Trophoblast cell (in vitro differentiated cells and primary cell): ENCODE measurements around the gene TBCD.

Experiments
- DNase-seq, 2 donors: peaks; one replicate each; pipeline ENCODE4 v3.0.0-alpha.2; 2016
- H2AFZ ChIP-seq: 2 replicates; pipeline ENCODE4 v1.6.1; 2013; ENCODE audit warnings: low read length, moderate library complexity, mild to moderate bottlenecking; ENCODE audit not compliant: insufficient read depth, poor library complexity
- H2AK5ac ChIP-seq: 2 replicates; pipeline ENCODE4 v1.6.1; 2013; ENCODE audit warnings: mild to moderate bottlenecking, low read length
- H2BK120ac ChIP-seq: 2 replicates; pipeline ENCODE4 v1.6.1; 2013; ENCODE audit warnings: low read length, mild to moderate bottlenecking, moderate library complexity; ENCODE audit not compliant: insufficient read depth, poor library complexity
- H2BK12ac ChIP-seq: 2 replicates; pipeline ENCODE4 v1.6.1; 2013; ENCODE audit warnings: mild to moderate bottlenecking, low read length, moderate library complexity
- H2BK5ac ChIP-seq: 2 replicates; pipeline ENCODE4 v1.6.1; 2013; ENCODE audit warnings: low read length, low read depth, moderate library complexity, mild to moderate bottlenecking; ENCODE audit not compliant: poor library complexity
- H3K14ac ChIP-seq: 2 replicates; pipeline ENCODE4 v1.6.1; 2013; ENCODE audit warnings: mild to moderate bottlenecking, low read length
- H3K18ac ChIP-seq: 2 replicates; pipeline ENCODE4 v1.6.1; 2013; ENCODE audit warnings: mild to moderate bottlenecking, low read length
- H3K23ac ChIP-seq: 2 replicates; pipeline ENCODE4 v1.6.1; 2013; ENCODE audit warnings: low read length
- H3K27ac ChIP-seq: 2 replicates; pipeline ENCODE4 v1.5.1; 2013; ENCODE audit warnings: low read depth, mild to moderate bottlenecking, inconsistent platforms, low read length, moderate library complexity
- H3K27me3 ChIP-seq: 2 replicates; pipeline ENCODE4 v1.6.1; 2013; ENCODE audit warnings: inconsistent platforms, mild to moderate bottlenecking, low read length, moderate library complexity; ENCODE audit not compliant: insufficient read depth
- H3K36me3 ChIP-seq, 2 experiments: 1 replicate in 1 of 2; 2 replicates in 1 of 2; pipeline ENCODE4 v1.6.1; 2013; ENCODE audit warnings: low read length in 2 of 2, mild to moderate bottlenecking in 2 of 2, moderate library complexity in 1 of 2; ENCODE audit not compliant: insufficient read depth in 2 of 2, control insufficient read depth in 1 of 2
- H3K4ac ChIP-seq: 2 replicates; pipeline ENCODE4 v1.6.1; 2013; ENCODE audit warnings: low read depth, mild to moderate bottlenecking, low read length, moderate library complexity
- H3K4me1 ChIP-seq, 2 experiments: 1 replicate in 1 of 2; 2 replicates in 1 of 2; pipeline ENCODE4 v1.6.1; 2013; ENCODE audit warnings: low read length in 2 of 2, mild to moderate bottlenecking in 2 of 2, moderate library complexity in 1 of 2; ENCODE audit not compliant: insufficient read depth in 2 of 2, control insufficient read depth in 1 of 2
- H3K4me2 ChIP-seq: 2 replicates; pipeline ENCODE4 v1.6.1; 2013; ENCODE audit warnings: inconsistent platforms, mild to moderate bottlenecking, low read length, moderate library complexity
- H3K4me3 ChIP-seq: 2 replicates; pipeline ENCODE4 v1.5.1; 2013; ENCODE audit warnings: mild to moderate bottlenecking, low read depth, low read length, inconsistent platforms
- H3K79me1 ChIP-seq: one replicate; pipeline ENCODE4 v1.6.1; 2013; ENCODE audit warnings: low read length
- H3K79me2 ChIP-seq: 2 replicates; pipeline ENCODE4 v1.6.1; 2013; ENCODE audit warnings: low read length, mild to moderate bottlenecking; ENCODE audit not compliant: control insufficient read depth, insufficient read depth, poor library complexity
- H3K9ac ChIP-seq: 2 replicates; pipeline ENCODE4 v1.6.1; 2013; ENCODE audit warnings: mild to moderate bottlenecking, low read length
- H3K9me3 ChIP-seq: 2 replicates; pipeline ENCODE4 v1.6.1; 2013; ENCODE audit warnings: low read depth, mild to moderate bottlenecking, control low read depth, inconsistent platforms, low read length; ENCODE audit not compliant: insufficient read depth
- H4K12ac ChIP-seq: 2 replicates; pipeline ENCODE4 v1.6.1; 2013; ENCODE audit warnings: low read depth, mild to moderate bottlenecking, low read length, moderate library complexity
- H4K8ac ChIP-seq: 2 replicates; pipeline ENCODE4 v1.6.1; 2013; ENCODE audit warnings: low read depth, mild to moderate bottlenecking, low read length, moderate library complexity
- H4K91ac ChIP-seq: one replicate; pipeline ENCODE4 v1.6.1; 2013; ENCODE audit warnings: low read depth, mild to moderate bottlenecking, low read length, moderate library complexity
- WGBS: extraction: QIAGEN DNeasy Blood & Tissue Kit; methylation state at CpG from one replicate; pipeline ENCODE4 v1.1.7; 2013; ENCODE audit warnings: missing lambda C conversion rate; ENCODE audit not compliant: insufficient read length, insufficient coverage; ENCODE audit errors: extremely low coverage; 5-methylcytosine and 5-hydroxymethylcytosine counted together

The TBCD gene

GRCh38 chr17:82879241-82879640 lies 127.4 kb downstream of the TBCD start:
- H2BK12ac ChIP-seq, result peak overlapping the region; percentile 19

GRCh38 chr17:82880620-82881323 lies 128.9 kb downstream of the TBCD start:
- Histone ChIP-seq H2BK5ac (peak overlapping the region; percentile 50), H3K4me1 (peaks cover 33 to 38% of the 10 kb centered on the region in 2 experiments), H3K4me3 (no peak overlapping the region), H4K12ac (no peak overlapping the region), H3K4me2 (no peak overlapping the region), H3K14ac (peak overlapping the region; percentile 82), H3K4ac (no peak overlapping the region), H3K27me3 (no peaks in the 10 kb centered on the region), H2AK5ac (peak overlapping the region; percentile 3), H3K18ac (peak overlapping the region; percentile 73), H2AFZ (peak overlapping the region; percentile 37), H3K9ac (no peak overlapping the region), H3K36me3 (peaks cover 0 to 5% of the 10 kb centered on the region in 2 experiments), H3K9me3 (peaks cover 6% of the 10 kb centered on the region), H4K91ac (peak overlapping the region; percentile 50), H2BK12ac (no peak overlapping the region), H2BK120ac (peak overlapping the region; percentile 10), H4K8ac (peak overlapping the region; percentile 75), H3K27ac (no peak overlapping the region), H3K79me2 (peaks cover 8% of the 10 kb centered on the region), H3K79me1 (peaks cover 22% of the 10 kb centered on the region), H3K23ac (no peak overlapping the region)
- WGBS, result no CpG with 5 or more reads among the region's 25 CpGs
- DNase-seq, result peak; percentile 48 to 64

More at GRCh38 chr17:82879241-82879640, 127.4 kb downstream of the TBCD start:
- Histone ChIP-seq H3K4ac (no peak overlapping the region), H2BK5ac (no peak overlapping the region), H2AFZ (no peak overlapping the region), H2AK5ac (no peak overlapping the region), H3K9ac (no peak overlapping the region), H3K18ac (peak overlapping the region; percentile 21), H3K9me3 (peaks cover 6% of the 10 kb centered on the region), H3K79me1 (peaks cover 27% of the 10 kb centered on the region), H3K4me2 (no peak overlapping the region), H3K27ac (no peak overlapping the region), H4K91ac (peak overlapping the region; percentile 9), H3K27me3 (no peaks in the 10 kb centered on the region), H3K4me3 (no peak overlapping the region), H4K8ac (no peak overlapping the region), H3K14ac (no peak overlapping the region), H3K23ac (no peak overlapping the region), H3K79me2 (peaks cover 8% of the 10 kb centered on the region), H3K4me1 (peaks cover 41 to 48% of the 10 kb centered on the region in 2 experiments), H4K12ac (no peak overlapping the region), H3K36me3 (peaks cover 0 to 4% of the 10 kb centered on the region in 2 experiments), H2BK120ac (peak overlapping the region; percentile 8)
- WGBS, result no CpG with 5 or more reads among the region's 15 CpGs
- no peak for DNase-seq

GRCh38 chr17:82881324-82881823 lies 129.5 kb downstream of the TBCD start:
- Histone ChIP-seq H3K4me1 (peaks cover 35 to 39% of the 10 kb centered on the region in 2 experiments), H3K79me1 (peaks cover 22% of the 10 kb centered on the region), H2BK12ac (peak overlapping the region; percentile 70), H3K14ac (peak overlapping the region; percentile 82), H3K36me3 (peaks cover 0 to 5% of the 10 kb centered on the region in 2 experiments), H3K79me2 (peaks cover 10% of the 10 kb centered on the region), H3K27ac (peak overlapping the region; percentile 21), H3K27me3 (no peaks in the 10 kb centered on the region), H2AFZ (peak overlapping the region; percentile 48), H3K9ac (no peak overlapping the region), H2BK120ac (peak overlapping the region; percentile 93), H3K23ac (no peak overlapping the region), H2BK5ac (peak overlapping the region; percentile 50), H3K4ac (peak overlapping the region; percentile 80), H2AK5ac (peak overlapping the region; percentile 96), H3K4me3 (no peak overlapping the region), H3K18ac (peak overlapping the region; percentile 87), H4K91ac (peak overlapping the region; percentile 86), H4K12ac (peak overlapping the region; percentile 40), H4K8ac (peak overlapping the region; percentile 75), H3K4me2 (no peak overlapping the region), H3K9me3 (peaks cover 6% of the 10 kb centered on the region)
- no peak for DNase-seq
- no CpG with 5 or more reads among the region's 21 CpGs for WGBS

- H3K79me1 ChIP-seq, result peaks cover 22% of the 10 kb centered on the region
- no peak overlapping the region for H3K23ac ChIP-seq
Observed at GRCh38 chr17:82881900-82882714, 130.2 kb downstream of the TBCD start.

More at GRCh38 chr17:82881900-82882714, 130.2 kb downstream of the TBCD start:
- Histone ChIP-seq H3K27me3 (no peaks in the 10 kb centered on the region), H2AK5ac (peak overlapping the region; percentile 92), H2BK120ac (peak overlapping the region; percentile 82), H3K79me2 (peaks cover 10% of the 10 kb centered on the region), H3K4me3 (no peak overlapping the region), H3K4me2 (no peak overlapping the region), H3K4me1 (peaks cover 35 to 40% of the 10 kb centered on the region in 2 experiments), H2AFZ (no peak overlapping the region), H3K14ac (peak overlapping the region; percentile 71), H3K36me3 (peaks cover 0 to 5% of the 10 kb centered on the region in 2 experiments), H3K27ac (no peak overlapping the region), H2BK5ac (no peak overlapping the region), H3K9ac (no peak overlapping the region), H4K8ac (peak overlapping the region; percentile 56), H3K9me3 (peaks cover 6% of the 10 kb centered on the region), H3K18ac (peak overlapping the region; percentile 69), H3K4ac (peak overlapping the region; percentile 19), H2BK12ac (peak overlapping the region; percentile 82), H4K91ac (peak overlapping the region; percentile 80), H4K12ac (no peak overlapping the region)
- DNase-seq, result peak in 1 of 2 donors; percentile 41
- no CpG with 5 or more reads among the region's 17 CpGs for WGBS
